SU-DHL-6 (cell line): ENCODE data around the gene SYT2.

Experiments
- CTCF ChIP-seq: fragments of 200-600 bp; sonication (generic); IDR thresholded peaks from one replicate; pipeline ENCODE4 v1.5.1; 2017; ENCODE audit warnings: antibody characterized with exemption, mild to moderate bottlenecking, low read length, moderate library complexity; ENCODE audit not compliant: insufficient read depth, poor library complexity, severe bottlenecking
- EZH2phosphoT487 ChIP-seq: fragments of 200-600 bp; sonication (generic), shearing (Covaris generic); conservative IDR thresholded peaks from 2 replicates; pipeline ENCODE4 v1.6.1; 2018; ENCODE audit warnings: mild to moderate bottlenecking, antibody characterized with exemption, low read length, moderate library complexity, mixed read lengths

DNA sequence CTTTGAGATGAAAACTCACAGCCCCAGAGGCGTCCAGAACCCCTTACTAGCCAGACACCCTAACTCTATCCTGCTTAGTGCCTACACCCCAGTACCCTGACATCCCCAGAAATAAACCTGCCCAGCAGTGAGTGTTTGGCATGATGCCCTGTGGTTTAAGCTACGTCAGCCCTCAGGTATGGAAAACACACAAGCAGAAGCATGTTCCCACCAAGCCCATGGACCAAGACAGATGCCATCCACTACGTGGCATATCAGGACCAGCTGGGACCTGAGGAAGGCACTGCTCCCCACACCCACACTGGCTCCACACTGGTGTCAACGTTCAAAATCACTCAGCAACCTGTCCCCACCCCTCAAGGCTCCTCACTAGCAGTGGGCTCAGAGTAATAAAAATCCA, 116.4 kb downstream of the SYT2 start:
- TF ChIP-seq CTCF (no peak), EZH2phosphoT487 (no peak)
